Liver (tissue), 9 donors: ENCODE data around the gene CFTR. TPM values are rescaled to one million over a fixed set of nuclear protein-coding genes. Genes with fewer than 3 reads are reported as not detected.

ENCODE experiments used
- DNase-seq: peaks from one replicate; pipeline ENCODE4 v3.0.0-alpha.2; 2017; ENCODE audit warnings: low spot score
- H3K27ac ChIP-seq, 2 donors: one replicate each; pipeline ENCODE4 v1.7.0; 2013; ENCODE audit warnings: inconsistent platforms in 2 of 2, low read length in 2 of 2, control low read depth in 1 of 2, low read depth in 1 of 2, mild to moderate bottlenecking in 1 of 2
- H3K27me3 ChIP-seq, 4 donors: one replicate each; pipeline versions ENCODE4 v1.6.1 to v1.7.0; 2013; ENCODE audit warnings: low read length in 3 of 4, inconsistent platforms in 1 of 4, mild to moderate bottlenecking in 1 of 4, moderate library complexity in 1 of 4; ENCODE audit not compliant: control insufficient read depth in 4 of 4, insufficient read depth in 4 of 4
- H3K36me3 ChIP-seq, 4 donors: one replicate each; pipeline versions ENCODE4 v1.6.1 to v1.7.0; 2013; ENCODE audit warnings: low read length in 3 of 4, mild to moderate bottlenecking in 3 of 4, low read depth in 1 of 4, moderate library complexity in 1 of 4; ENCODE audit not compliant: control insufficient read depth in 4 of 4, insufficient read depth in 3 of 4
- H3K4me1 ChIP-seq, 4 donors: one replicate each; pipeline versions ENCODE4 v1.6.1 to v1.7.0; 2013; ENCODE audit warnings: low read length in 3 of 4, mild to moderate bottlenecking in 3 of 4, moderate library complexity in 1 of 4; ENCODE audit not compliant: control insufficient read depth in 4 of 4, insufficient read depth in 4 of 4
- H3K4me3 ChIP-seq, 3 donors: one replicate each; pipeline versions ENCODE4 v1.6.1 to v1.7.0; 2013; ENCODE audit warnings: low read length in 3 of 3, control low read depth in 1 of 3, low read depth in 1 of 3, mild to moderate bottlenecking in 1 of 3
- H3K9ac ChIP-seq, 2 donors: one replicate each; pipeline ENCODE4 v1.7.0; 2013; ENCODE audit warnings: low read length in 2 of 2, mild to moderate bottlenecking in 2 of 2, moderate library complexity in 2 of 2, control low read depth in 1 of 2, low read depth in 1 of 2
- H3K9me3 ChIP-seq, 4 donors: one replicate each; pipeline versions ENCODE4 v1.6.1 to v1.7.0; 2013; ENCODE audit warnings: low read length in 3 of 4; ENCODE audit not compliant: control insufficient read depth in 4 of 4
- ATF3 ChIP-seq: IDR thresholded peaks from 2 replicates; pipeline ENCODE4 v1.6.1; 2016; ENCODE audit warnings: antibody characterized with exemption
- EGR1 ChIP-seq, 2 donors: IDR thresholded peaks; 2 replicates each; pipeline ENCODE4 v1.6.1; 2016 to 2018; ENCODE audit warnings: antibody characterized with exemption in 2 of 2, low read depth in 2 of 2
- FOXA1 ChIP-seq: IDR thresholded peaks from 2 replicates; pipeline ENCODE4 v1.6.1; 2016; ENCODE audit warnings: antibody characterized with exemption
- FOXA2 ChIP-seq: IDR thresholded peaks from 2 replicates; pipeline ENCODE4 v1.6.1; 2016; ENCODE audit warnings: antibody characterized with exemption
- GABPA ChIP-seq, 2 donors: IDR thresholded peaks in 1 of 2; conservative IDR thresholded peaks in 1 of 2; 2 replicates each; pipeline ENCODE4 v1.6.1; 2016; ENCODE audit warnings: antibody characterized with exemption in 2 of 2, mild to moderate bottlenecking in 1 of 2, moderate library complexity in 1 of 2
- HNF4A ChIP-seq, 2 donors: conservative IDR thresholded peaks; 2 replicates each; pipeline ENCODE4 v1.6.1; 2016; ENCODE audit warnings: antibody characterized with exemption in 2 of 2, mild to moderate bottlenecking in 2 of 2
- HNF4G ChIP-seq: IDR thresholded peaks from 2 replicates; pipeline ENCODE4 v1.6.1; 2016; ENCODE audit warnings: antibody characterized with exemption
- JUND ChIP-seq, 2 donors: IDR thresholded peaks; 2 replicates each; pipeline ENCODE4 v1.6.1; 2016; ENCODE audit warnings: antibody characterized with exemption in 2 of 2
- NR2F2 ChIP-seq: IDR thresholded peaks from 2 replicates; pipeline ENCODE4 v1.6.1; 2016; ENCODE audit warnings: antibody characterized with exemption
- RAD21 ChIP-seq, 2 donors: IDR thresholded peaks; 2 replicates each; pipeline ENCODE4 v1.6.1; 2016; ENCODE audit warnings: antibody characterized with exemption in 2 of 2, mild to moderate bottlenecking in 2 of 2
- RXRA ChIP-seq, 2 donors: IDR thresholded peaks; 2 replicates each; pipeline ENCODE4 v1.6.1; 2017 to 2018; ENCODE audit warnings: antibody characterized with exemption in 2 of 2, mild to moderate bottlenecking in 1 of 2
- SP1 ChIP-seq: IDR thresholded peaks from 2 replicates; pipeline ENCODE4 v1.6.1; 2018; ENCODE audit warnings: antibody characterized with exemption, mild to moderate bottlenecking
- TAF1 ChIP-seq: conservative IDR thresholded peaks from 2 replicates; pipeline ENCODE4 v1.6.1; 2016; ENCODE audit warnings: antibody characterized with exemption, mild to moderate bottlenecking
- polyA plus RNA-seq, 2 donors: library from polyadenylated mRNA; stranded (reverse) in 1 of 2; unstranded in 1 of 2; fragments of 200-250 nt in 1 of 2; fragments of >200 nt in 1 of 2; fragmentation: Nextera tagmentation in 1 of 2; extraction: Ambion mirVana in 1 of 2; gene quantifications; one replicate each; pipeline versions ENCODE4 v1.2.1 to v1.2.3, GENCODE V29; 2013 to 2015
- total RNA-seq, 2 donors: library from RNA; depleted of rRNA; stranded (reverse); fragments of >200 nt; gene quantifications; one replicate each; pipeline ENCODE4 v1.2.3, GENCODE V29; 2014
- TF ChIP-seq, protein P1 (sequence below): IDR thresholded peaks from 2 replicates; pipeline ENCODE4 v1.6.1; 2016; ENCODE audit warnings: antibody characterized with exemption
- TF ChIP-seq, protein P2 (sequence below): IDR thresholded peaks from 2 replicates; pipeline ENCODE4 v1.6.1; 2016; ENCODE audit warnings: antibody characterized with exemption, mild to moderate bottlenecking
- TF ChIP-seq, protein P3 (sequence below): IDR thresholded peaks from 2 replicates; pipeline ENCODE4 v1.6.1; 2016; ENCODE audit warnings: antibody characterized with exemption
- TF ChIP-seq, protein P4 (sequence below): fragments of 150-350 bp; IDR thresholded peaks from 2 replicates; pipeline ENCODE4 v1.5.1; 2017; ENCODE audit warnings: improper control_type of control experiment, low read depth, low read length; ENCODE audit not compliant: missing input control
- donor health status: healthy.
- donor health status: healthy.
- donor health status: healthy.
- donor health status: healthy.
- donor health status: healthy.

Gene CFTR
- total and polyA plus RNA-seq, 4 donors = 0.75 to 10.5 (median 1.3) TPM

DNA sequence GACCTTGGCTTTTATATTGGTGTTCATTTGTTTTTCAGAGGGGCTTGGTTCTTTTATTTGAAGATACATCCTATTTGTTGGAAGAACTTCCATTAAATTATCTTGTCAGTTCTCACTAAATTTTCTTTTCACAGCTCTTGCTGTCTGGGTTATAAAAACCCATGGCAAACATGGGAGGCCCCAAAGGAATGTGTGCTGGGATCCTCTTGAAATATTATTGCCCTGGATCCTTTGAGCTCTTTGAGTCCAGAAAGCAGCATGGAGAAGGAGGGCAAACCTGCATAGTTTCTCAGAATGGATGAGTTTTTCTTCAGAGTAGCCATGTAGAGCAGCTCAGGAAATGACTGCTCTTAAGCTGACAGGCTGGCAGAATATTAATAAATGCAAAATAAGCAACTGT, 206.0 kb downstream of the CFTR start:
- H3K9me3 ChIP-seq = no peaks in the 10 kb centered on the region
- no peaks in the 10 kb centered on the region for H3K4me1 ChIP-seq
- H3K27ac ChIP-seq = no peak overlapping the region
- H3K4me3 ChIP-seq = no peak overlapping the region
- TF ChIP-seq, protein P1, sequence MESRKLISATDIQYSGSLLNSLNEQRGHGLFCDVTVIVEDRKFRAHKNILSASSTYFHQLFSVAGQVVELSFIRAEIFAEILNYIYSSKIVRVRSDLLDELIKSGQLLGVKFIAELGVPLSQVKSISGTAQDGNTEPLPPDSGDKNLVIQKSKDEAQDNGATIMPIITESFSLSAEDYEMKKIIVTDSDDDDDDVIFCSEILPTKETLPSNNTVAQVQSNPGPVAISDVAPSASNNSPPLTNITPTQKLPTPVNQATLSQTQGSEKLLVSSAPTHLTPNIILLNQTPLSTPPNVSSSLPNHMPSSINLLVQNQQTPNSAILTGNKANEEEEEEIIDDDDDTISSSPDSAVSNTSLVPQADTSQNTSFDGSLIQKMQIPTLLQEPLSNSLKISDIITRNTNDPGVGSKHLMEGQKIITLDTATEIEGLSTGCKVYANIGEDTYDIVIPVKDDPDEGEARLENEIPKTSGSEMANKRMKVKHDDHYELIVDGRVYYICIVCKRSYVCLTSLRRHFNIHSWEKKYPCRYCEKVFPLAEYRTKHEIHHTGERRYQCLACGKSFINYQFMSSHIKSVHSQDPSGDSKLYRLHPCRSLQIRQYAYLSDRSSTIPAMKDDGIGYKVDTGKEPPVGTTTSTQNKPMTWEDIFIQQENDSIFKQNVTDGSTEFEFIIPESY = no peak
- TF ChIP-seq NR2F2 = no peak
- TF ChIP-seq EGR1 (IDR thresholded peaks at IDR 0.05; ENCODE audit: low read depth in 2 of 2) = no peak
- TF ChIP-seq GABPA (IDR thresholded peaks at IDR 0.05 in 1 of 2, conservative IDR thresholded peaks at IDR 0.05 in 1 of 2) = no peak
- TF ChIP-seq, protein P2, sequence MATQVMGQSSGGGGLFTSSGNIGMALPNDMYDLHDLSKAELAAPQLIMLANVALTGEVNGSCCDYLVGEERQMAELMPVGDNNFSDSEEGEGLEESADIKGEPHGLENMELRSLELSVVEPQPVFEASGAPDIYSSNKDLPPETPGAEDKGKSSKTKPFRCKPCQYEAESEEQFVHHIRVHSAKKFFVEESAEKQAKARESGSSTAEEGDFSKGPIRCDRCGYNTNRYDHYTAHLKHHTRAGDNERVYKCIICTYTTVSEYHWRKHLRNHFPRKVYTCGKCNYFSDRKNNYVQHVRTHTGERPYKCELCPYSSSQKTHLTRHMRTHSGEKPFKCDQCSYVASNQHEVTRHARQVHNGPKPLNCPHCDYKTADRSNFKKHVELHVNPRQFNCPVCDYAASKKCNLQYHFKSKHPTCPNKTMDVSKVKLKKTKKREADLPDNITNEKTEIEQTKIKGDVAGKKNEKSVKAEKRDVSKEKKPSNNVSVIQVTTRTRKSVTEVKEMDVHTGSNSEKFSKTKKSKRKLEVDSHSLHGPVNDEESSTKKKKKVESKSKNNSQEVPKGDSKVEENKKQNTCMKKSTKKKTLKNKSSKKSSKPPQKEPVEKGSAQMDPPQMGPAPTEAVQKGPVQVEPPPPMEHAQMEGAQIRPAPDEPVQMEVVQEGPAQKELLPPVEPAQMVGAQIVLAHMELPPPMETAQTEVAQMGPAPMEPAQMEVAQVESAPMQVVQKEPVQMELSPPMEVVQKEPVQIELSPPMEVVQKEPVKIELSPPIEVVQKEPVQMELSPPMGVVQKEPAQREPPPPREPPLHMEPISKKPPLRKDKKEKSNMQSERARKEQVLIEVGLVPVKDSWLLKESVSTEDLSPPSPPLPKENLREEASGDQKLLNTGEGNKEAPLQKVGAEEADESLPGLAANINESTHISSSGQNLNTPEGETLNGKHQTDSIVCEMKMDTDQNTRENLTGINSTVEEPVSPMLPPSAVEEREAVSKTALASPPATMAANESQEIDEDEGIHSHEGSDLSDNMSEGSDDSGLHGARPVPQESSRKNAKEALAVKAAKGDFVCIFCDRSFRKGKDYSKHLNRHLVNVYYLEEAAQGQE = no peak
- TF ChIP-seq TAF1 = no peak
- TF ChIP-seq FOXA1 = no peak
- TF ChIP-seq FOXA2 = no peak
- no peak for TF ChIP-seq HNF4G
- no peak for TF ChIP-seq SP1
- no peak for TF ChIP-seq RAD21 (IDR thresholded peaks at IDR 0.05)
- TF ChIP-seq, protein P3, sequence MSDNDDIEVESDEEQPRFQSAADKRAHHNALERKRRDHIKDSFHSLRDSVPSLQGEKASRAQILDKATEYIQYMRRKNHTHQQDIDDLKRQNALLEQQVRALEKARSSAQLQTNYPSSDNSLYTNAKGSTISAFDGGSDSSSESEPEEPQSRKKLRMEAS = no peak
- no peak for TF ChIP-seq RXRA (IDR thresholded peaks at IDR 0.05)
- H3K27me3 ChIP-seq = no peaks in the 10 kb centered on the region
- H3K36me3 ChIP-seq = no peaks in the 10 kb centered on the region
- H3K9ac ChIP-seq = no peak overlapping the region
- no peak for DNase-seq

DNA sequence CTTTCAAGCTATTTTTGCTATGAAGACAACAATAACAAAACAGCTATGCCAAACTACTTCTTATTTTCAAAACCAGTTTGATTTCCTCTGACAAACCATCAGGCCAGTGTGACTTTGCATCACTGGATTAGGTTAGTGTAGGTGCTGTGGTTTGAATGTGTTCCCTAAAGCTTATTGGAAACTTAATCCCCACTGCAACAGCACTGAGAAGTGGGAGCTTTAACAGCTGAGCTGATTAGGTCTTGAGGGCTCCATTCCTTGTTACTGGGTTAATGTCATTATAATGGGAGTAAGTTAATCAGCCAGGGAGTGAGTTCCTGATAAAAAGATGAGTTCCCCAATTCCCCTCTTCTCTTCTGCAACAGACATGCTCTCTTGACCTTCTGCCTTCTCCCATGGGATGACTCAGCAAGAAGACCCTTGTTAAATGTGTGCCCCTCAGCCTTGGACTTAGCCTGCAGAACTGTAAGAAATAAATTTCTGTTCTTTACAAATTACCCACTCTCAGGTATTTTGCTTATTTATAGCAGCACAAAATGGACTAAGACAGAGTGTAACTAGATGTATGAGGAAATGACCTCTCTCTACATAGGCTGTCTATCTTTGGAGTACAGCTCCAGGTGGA, 206.6 kb downstream of the CFTR start:
- DNase-seq = no peak
- no peaks in the 10 kb centered on the region for H3K36me3 ChIP-seq
- H3K4me3 ChIP-seq = no peak overlapping the region
- H3K9me3 ChIP-seq = no peaks in the 10 kb centered on the region
- H3K27me3 ChIP-seq = no peaks in the 10 kb centered on the region
- no peak overlapping the region for H3K9ac ChIP-seq
- no peaks in the 10 kb centered on the region for H3K4me1 ChIP-seq
- H3K27ac ChIP-seq = no peak overlapping the region
- no peak for TF ChIP-seq RAD21 (IDR thresholded peaks at IDR 0.05)
- TF ChIP-seq ATF3 = no peak
- TF ChIP-seq, protein P2 = no peak
- TF ChIP-seq, protein P3 = no peak
- TF ChIP-seq, protein P1 = no peak
- TF ChIP-seq HNF4A (conservative IDR thresholded peaks at IDR 0.05) = no peak
- no peak for TF ChIP-seq JUND (IDR thresholded peaks at IDR 0.05)
- TF ChIP-seq, protein P4, sequence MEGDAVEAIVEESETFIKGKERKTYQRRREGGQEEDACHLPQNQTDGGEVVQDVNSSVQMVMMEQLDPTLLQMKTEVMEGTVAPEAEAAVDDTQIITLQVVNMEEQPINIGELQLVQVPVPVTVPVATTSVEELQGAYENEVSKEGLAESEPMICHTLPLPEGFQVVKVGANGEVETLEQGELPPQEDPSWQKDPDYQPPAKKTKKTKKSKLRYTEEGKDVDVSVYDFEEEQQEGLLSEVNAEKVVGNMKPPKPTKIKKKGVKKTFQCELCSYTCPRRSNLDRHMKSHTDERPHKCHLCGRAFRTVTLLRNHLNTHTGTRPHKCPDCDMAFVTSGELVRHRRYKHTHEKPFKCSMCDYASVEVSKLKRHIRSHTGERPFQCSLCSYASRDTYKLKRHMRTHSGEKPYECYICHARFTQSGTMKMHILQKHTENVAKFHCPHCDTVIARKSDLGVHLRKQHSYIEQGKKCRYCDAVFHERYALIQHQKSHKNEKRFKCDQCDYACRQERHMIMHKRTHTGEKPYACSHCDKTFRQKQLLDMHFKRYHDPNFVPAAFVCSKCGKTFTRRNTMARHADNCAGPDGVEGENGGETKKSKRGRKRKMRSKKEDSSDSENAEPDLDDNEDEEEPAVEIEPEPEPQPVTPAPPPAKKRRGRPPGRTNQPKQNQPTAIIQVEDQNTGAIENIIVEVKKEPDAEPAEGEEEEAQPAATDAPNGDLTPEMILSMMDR = no peak
- no peak for TF ChIP-seq EGR1 (IDR thresholded peaks at IDR 0.05; ENCODE audit: low read depth in 2 of 2)
- TF ChIP-seq FOXA1 = no peak
- TF ChIP-seq RXRA (IDR thresholded peaks at IDR 0.05) = no peak
- no peak for TF ChIP-seq SP1
- no peak for TF ChIP-seq GABPA (IDR thresholded peaks at IDR 0.05 in 1 of 2, conservative IDR thresholded peaks at IDR 0.05 in 1 of 2)
- TF ChIP-seq NR2F2 = no peak
